GM19438 (cell line): ENCODE data around the gene MYO19.
"Not testable (repeated sequence)": the region's sequence is repeated elsewhere in the genome, so short reads cannot be mapped to it uniquely, and the experiment has no call there.

Experiments used
- ATAC-seq: cut with Tn5 transposase; IDR thresholded peaks from one replicate; pipeline ENCODE4 v1.9.1; 2021; ENCODE audit warnings: low read depth; ENCODE audit not compliant: unreplicated experiment

Gene MYO19

DNA sequence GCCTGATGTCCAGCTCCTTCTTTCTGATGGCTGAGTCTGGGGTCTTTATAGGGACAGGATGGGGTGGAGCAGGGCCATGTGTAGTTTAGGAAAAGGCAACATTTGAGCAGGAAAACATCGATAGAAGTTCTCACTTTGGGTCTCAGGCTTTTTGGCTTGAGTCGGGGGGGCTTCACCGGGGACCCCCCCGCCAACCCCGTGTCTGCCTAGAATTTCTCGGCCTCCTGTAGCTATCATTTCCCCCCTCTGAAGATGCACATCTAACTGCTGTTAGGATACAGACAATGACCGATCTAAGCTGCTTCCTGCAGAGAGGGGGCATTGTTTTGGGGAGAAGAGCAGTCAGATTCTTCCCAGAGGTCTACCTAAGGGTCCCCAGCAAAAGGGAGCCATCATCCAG lies 64.9 kb downstream of the MYO19 start:
- ATAC-seq, result no peak

GRCh38 chr17:36468903-36469635 lies 65.6 kb downstream of the MYO19 start:
- ATAC-seq, result no peak

- ATAC-seq, result no peak
Observed at GRCh38 chr17:36464765-36465088, 69.9 kb downstream of the MYO19 start.

- ATAC-seq, result no peak
Observed at GRCh38 chr17:36463916-36464764, 70.5 kb downstream of the MYO19 start.

DNA sequence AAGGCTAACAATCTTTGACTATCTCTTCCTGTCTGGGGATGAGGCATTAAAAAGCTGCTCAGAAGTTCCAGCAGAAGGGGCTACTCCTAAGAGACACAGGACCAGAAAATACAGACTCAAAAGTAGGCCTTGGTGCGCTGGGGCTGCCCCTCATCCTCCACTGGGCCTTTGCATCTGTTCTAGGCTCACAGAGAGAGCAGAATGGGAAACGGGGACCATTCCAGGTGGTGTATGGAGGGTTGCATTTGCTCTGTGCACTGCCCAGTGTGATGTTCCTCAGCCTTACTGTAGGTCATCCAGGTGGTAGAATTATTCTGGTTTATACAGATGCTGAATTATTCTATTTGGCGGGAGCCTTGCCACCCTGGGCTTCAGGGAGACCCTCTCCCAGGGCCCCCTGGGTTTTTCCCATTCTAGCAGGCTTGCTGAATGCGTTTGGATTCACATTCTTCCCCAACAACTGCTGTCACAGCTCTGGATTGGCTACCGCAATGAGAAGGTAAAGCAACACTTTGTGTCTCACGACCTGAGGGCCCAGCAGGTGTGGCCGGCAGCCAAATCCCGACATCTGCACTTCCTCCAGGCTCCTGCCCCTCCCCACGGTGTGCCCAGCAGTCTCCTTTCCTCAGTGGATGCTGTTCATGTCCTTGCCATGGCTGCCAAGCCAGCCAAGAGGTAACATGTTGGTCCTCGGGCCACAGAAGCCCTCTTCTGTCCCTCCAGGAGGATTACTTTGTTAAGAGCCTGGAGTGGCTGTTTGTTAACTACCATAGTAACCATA lies 73.1 kb downstream of the MYO19 start:
- ATAC-seq, result no peak

GRCh38 chr17:36460265-36460937 lies 74.3 kb downstream of the MYO19 start:
- ATAC-seq, result no peak

DNA sequence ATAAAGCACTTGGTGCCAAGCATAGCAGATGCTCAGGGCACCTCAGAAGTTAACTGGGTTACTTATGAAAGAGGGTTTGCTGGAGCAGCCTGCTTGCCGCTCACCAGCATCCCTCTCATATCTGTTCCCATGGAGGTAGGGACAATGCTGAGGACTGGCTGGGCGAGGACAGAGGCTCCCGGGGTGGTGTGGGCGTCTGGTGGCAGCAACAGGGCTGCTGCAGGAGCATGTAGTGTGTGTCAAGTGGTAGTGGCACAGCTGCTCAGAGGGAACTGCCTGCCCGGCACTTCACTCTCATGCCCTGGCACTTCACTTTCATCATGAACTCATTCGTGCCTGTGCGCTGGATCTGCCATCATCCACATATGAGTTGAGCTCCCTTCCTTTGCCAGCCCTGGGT lies 75.1 kb downstream of the MYO19 start:
- no peak for ATAC-seq

DNA sequence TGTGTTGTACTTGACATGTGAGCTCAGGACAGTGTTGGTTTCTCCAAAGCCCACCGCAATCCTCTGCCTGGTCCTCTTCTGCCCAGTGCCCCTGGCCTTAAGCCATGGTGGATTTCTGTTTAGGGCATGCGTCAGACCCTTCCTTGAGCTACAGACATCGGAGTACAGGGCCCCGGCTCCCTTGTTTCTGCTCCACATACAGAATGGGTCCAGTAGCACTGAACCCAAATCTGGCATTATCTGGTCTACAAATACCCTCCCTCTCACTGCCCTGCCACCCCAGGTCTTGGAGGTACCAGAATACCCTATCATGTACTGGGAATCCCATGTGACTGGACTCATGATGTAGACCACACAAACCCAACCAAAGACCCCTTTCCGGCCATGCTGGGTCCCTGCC lies 75.6 kb downstream of the MYO19 start:
- no peak for ATAC-seq

DNA sequence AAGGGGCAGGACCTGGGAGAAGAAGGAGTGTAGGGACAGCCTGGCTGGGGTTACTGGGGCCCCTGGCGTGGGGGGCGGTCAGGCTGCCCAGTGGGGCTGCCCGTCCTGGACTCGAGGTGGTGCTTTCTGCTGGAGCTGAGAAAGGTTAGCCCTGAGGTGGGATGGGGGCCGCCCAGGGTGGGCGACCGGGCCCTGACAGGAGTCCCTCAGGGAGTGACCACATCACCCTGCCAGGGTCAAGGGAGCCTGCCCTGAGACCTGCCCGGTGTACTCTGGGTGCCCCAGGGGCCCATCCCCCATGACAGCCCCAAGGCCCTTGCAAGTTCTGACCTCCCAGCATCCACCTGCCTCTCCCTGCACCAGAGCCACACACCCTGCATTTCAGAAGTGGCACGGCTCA lies 77.0 kb downstream of the MYO19 start:
- not testable (repeated sequence) for ATAC-seq

DNA sequence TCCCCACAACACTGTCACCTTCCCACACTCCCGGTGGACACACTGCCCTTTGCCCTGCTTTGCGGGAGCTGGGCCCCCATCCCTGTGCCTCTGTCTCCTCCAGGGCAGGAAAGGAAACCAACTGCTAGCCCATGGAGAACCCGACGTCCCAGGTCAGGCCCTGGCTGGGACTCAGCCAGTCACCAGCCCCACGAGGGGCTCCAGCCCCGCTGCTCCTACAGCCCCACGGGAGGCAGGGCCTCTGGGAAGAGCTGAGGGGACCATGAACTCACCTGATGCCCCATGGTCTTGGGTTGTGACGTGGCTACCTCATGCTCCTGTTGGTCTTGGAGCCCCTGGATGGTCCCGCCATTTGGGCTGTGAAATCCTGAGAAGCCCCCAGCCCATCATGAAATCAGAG lies 81.8 kb downstream of the MYO19 start:
- not testable (repeated sequence) for ATAC-seq

- not testable (repeated sequence) for ATAC-seq
Observed at GRCh38 chr17:36449997-36450396, 84.7 kb downstream of the MYO19 start.
